Ectodermal cell (in vitro differentiated cells): Measurements from ENCODE around the gene ZNF536.

Experiments
- H3K27ac ChIP-seq: 2 replicates; pipeline ENCODE4 v1.7.0; 2013; ENCODE audit warnings: mild to moderate bottlenecking, low read depth, low read length; ENCODE audit not compliant: insufficient read depth, poor library complexity, severe bottlenecking
- H3K27me3 ChIP-seq: 2 replicates; pipeline ENCODE4 v1.7.0; 2013; ENCODE audit warnings: mild to moderate bottlenecking, low read length; ENCODE audit not compliant: insufficient read depth, control insufficient read depth, poor library complexity, severe bottlenecking
- H3K36me3 ChIP-seq: one replicate; pipeline ENCODE4 v1.7.0; 2013; ENCODE audit warnings: low read length; ENCODE audit not compliant: control insufficient read depth, insufficient read depth
- H3K4me1 ChIP-seq: one replicate; pipeline ENCODE4 v1.7.0; 2013; ENCODE audit warnings: low read length; ENCODE audit not compliant: control insufficient read depth, insufficient read depth
- H3K4me3 ChIP-seq: 2 replicates; pipeline ENCODE4 v1.7.0; 2013; ENCODE audit warnings: low read depth, low read length, control low read depth; ENCODE audit not compliant: insufficient read depth
- H3K9me3 ChIP-seq: 2 replicates; pipeline ENCODE4 v1.7.0; 2013; ENCODE audit warnings: mild to moderate bottlenecking, low read length, moderate library complexity; ENCODE audit not compliant: control insufficient read depth
- WGBS, 2 experiments: methylation state at CpG; one replicate each; pipeline ENCODE4 v1.1.7; 2013; ENCODE audit warnings: missing lambda C conversion rate in 2 of 2; 5-methylcytosine and 5-hydroxymethylcytosine counted together

The ZNF536 gene

GRCh38 chr19:30428844-30429243, 56.7 kb downstream of the ZNF536 start:
- 90 to 91% methylated on average over 3 of the region's 3 CpGs for WGBS, 2 experiments
- Histone ChIP-seq H3K4me1 (no peaks in the 10 kb centered on the region), H3K27me3 (no peaks in the 10 kb centered on the region), H3K27ac (no peak overlapping the region), H3K36me3 (no peaks in the 10 kb centered on the region), H3K4me3 (no peak overlapping the region), H3K9me3 (no peaks in the 10 kb centered on the region)

GRCh38 chr19:30430206-30430734, 58.1 kb downstream of the ZNF536 start:
- Histone ChIP-seq H3K4me1 (no peaks in the 10 kb centered on the region), H3K27me3 (no peaks in the 10 kb centered on the region), H3K9me3 (no peaks in the 10 kb centered on the region), H3K4me3 (no peak overlapping the region), H3K27ac (no peak overlapping the region), H3K36me3 (no peaks in the 10 kb centered on the region)
- 95 to 96% methylated on average over 6 of the region's 6 CpGs for WGBS, 2 experiments

DNA sequence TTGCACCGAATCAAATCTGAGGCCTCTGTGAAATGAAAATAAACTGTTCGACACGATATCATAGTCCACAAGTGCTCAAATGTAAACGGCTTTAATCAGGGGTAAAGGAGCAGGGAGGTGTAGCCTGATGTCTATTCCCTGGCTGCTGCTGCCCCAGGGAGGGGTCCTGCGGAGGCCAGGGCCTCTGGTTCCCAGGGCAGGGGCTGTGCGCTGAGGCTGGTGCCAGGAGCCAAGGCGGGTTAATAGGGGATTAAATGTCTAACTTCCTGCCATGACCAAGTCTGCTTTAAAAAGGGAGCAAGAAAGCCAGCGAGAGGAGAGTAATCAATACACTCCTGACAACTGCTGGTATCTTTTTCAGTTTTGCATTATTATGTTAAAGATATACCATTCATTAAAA, 59.4 kb downstream of the ZNF536 start:
- no peaks in the 10 kb centered on the region for H3K9me3 ChIP-seq
- no peaks in the 10 kb centered on the region for H3K27me3 ChIP-seq
- 92 to 95% methylated on average over 7 to 8 of the region's 8 CpGs for WGBS, 2 experiments
- H3K4me3 ChIP-seq = no peak overlapping the region
- no peak overlapping the region for H3K27ac ChIP-seq
- no peaks in the 10 kb centered on the region for H3K36me3 ChIP-seq
- no peaks in the 10 kb centered on the region for H3K4me1 ChIP-seq

GRCh38 chr19:30434797-30435594, 62.8 kb downstream of the ZNF536 start:
- Histone ChIP-seq H3K27me3 (no peaks in the 10 kb centered on the region), H3K4me3 (no peak overlapping the region), H3K36me3 (no peaks in the 10 kb centered on the region), H3K9me3 (no peaks in the 10 kb centered on the region), H3K4me1 (no peaks in the 10 kb centered on the region), H3K27ac (no peak overlapping the region)
- WGBS, 2 experiments = 94% methylated on average over 4 of the region's 4 CpGs

DNA sequence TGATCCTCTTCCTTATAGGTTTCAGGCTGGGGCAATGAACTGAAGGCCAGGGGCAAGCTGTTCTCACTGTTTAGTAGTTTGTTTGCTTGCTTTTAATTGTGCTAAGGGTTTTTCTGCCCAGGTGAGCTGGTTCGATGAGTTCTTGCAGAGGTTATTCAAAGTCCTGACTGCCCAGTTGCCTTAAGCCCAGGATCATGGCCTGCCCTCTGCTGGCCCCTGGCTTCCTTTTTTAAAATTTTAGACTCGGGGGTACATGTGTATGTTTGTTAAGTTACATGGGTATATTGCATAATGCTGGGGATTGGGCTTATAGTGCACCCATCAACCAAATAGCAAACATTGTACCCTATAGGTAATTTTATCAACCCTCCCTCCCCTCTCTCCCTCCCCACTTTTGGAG, 65.7 kb downstream of the ZNF536 start:
- Histone ChIP-seq H3K4me3 (no peak overlapping the region), H3K36me3 (no peaks in the 10 kb centered on the region), H3K9me3 (no peaks in the 10 kb centered on the region), H3K27ac (no peak overlapping the region), H3K4me1 (no peaks in the 10 kb centered on the region), H3K27me3 (no peaks in the 10 kb centered on the region)
- WGBS, 2 experiments = 88 to 91% methylated on average over 1 to 2 of the region's 2 CpGs

DNA sequence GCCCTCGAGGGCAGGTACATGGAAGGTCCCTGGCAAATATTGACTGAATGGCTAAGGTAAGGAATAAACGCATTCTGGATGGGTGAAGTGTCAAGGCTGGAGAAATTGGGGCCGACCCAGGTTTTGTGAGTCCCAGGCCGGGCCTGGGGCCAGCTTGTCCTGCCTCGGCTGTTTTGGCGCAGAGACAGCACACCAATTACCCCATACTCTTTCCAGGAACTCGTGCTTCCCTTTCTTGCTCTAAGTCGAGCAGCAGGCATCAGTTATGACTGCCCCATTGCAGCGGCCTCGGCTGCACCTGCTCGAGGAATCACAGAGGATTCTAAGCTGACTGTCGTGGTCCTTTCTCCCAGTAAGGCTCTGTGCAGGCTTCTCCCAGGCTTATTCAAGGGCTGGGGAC, 67.1 kb downstream of the ZNF536 start:
- no peaks in the 10 kb centered on the region for H3K36me3 ChIP-seq
- H3K9me3 ChIP-seq = no peaks in the 10 kb centered on the region
- H3K27me3 ChIP-seq = no peaks in the 10 kb centered on the region
- H3K4me1 ChIP-seq = no peaks in the 10 kb centered on the region
- 85 to 87% methylated on average over 12 of the region's 12 CpGs for whole genome bisulfite sequencing, 2 experiments
- no peak overlapping the region for H3K4me3 ChIP-seq
- no peak overlapping the region for H3K27ac ChIP-seq

- Histone ChIP-seq H3K27ac (no peak overlapping the region), H3K4me3 (no peak overlapping the region), H3K27me3 (no peaks in the 10 kb centered on the region), H3K9me3 (no peaks in the 10 kb centered on the region), H3K36me3 (no peaks in the 10 kb centered on the region), H3K4me1 (no peaks in the 10 kb centered on the region)
- 91 to 92% methylated on average over 4 of the region's 4 CpGs for WGBS, 2 experiments
Observed at GRCh38 chr19:30441011-30441410, 68.8 kb downstream of the ZNF536 start.

- no peaks in the 10 kb centered on the region for H3K9me3 ChIP-seq
- 95 to 98% methylated on average over 4 of the region's 4 CpGs for WGBS, 2 experiments
- H3K36me3 ChIP-seq = no peaks in the 10 kb centered on the region
- no peak overlapping the region for H3K4me3 ChIP-seq
- peaks cover 2% of the 10 kb centered on the region for H3K4me1 ChIP-seq
- H3K27me3 ChIP-seq = no peaks in the 10 kb centered on the region
- H3K27ac ChIP-seq = no peak overlapping the region
Observed at GRCh38 chr19:30442674-30443073, 70.5 kb downstream of the ZNF536 start.

DNA sequence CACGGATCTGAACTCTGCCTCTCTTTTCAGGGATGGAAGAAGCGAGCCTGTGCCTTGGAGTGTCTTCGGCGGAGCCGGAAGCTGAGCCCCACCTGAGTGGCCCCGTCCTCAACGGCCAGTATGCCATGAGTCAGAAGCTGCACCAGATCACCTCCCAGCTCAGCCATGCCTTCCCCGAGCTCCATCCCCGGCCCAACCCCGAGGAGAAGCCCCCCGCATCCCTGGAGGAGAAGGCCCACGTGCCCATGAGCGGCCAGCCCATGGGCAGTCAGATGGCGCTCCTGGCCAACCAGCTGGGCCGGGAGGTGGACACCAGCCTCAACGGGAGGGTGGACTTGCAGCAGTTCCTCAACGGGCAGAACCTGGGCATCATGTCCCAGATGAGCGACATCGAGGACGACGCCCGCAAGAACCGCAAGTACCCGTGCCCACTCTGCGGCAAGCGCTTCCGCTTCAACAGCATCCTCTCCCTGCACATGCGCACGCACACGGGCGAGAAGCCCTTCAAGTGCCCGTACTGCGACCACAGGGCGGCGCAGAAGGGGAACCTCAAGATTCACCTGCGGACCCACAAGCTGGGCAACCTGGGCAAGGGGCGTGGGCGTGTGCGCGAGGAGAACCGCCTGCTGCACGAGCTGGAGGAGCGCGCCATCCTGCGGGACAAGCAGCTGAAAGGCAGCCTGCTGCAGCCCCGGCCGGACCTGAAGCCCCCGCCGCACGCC, 71.5 kb downstream of the ZNF536 start:
- 95% methylated on average over 50 of the region's 50 CpGs for WGBS, 2 experiments
- no peaks in the 10 kb centered on the region for H3K36me3 ChIP-seq
- no peak overlapping the region for H3K27ac ChIP-seq
- H3K4me3 ChIP-seq = no peak overlapping the region
- peaks cover 6% of the 10 kb centered on the region for H3K4me1 ChIP-seq
- H3K27me3 ChIP-seq = no peaks in the 10 kb centered on the region
- no peaks in the 10 kb centered on the region for H3K9me3 ChIP-seq

GRCh38 chr19:30444253-30444671, 72.1 kb downstream of the ZNF536 start:
- H3K9me3 ChIP-seq = no peaks in the 10 kb centered on the region
- H3K36me3 ChIP-seq = no peaks in the 10 kb centered on the region
- H3K4me1 ChIP-seq = peaks cover 12% of the 10 kb centered on the region
- 96 to 97% methylated on average over 37 of the region's 37 CpGs for WGBS, 2 experiments
- H3K27me3 ChIP-seq = no peaks in the 10 kb centered on the region
- no peak overlapping the region for H3K4me3 ChIP-seq
- H3K27ac ChIP-seq = no peak overlapping the region
